ENCODE measurements around the gene KRT40. TPM values are rescaled to one million over a fixed set of nuclear protein-coding genes. Genes with fewer than 3 reads are reported as not detected.

Gene KRT40
- polyA plus RNA-seq, 3 donors = not detected

DNA sequence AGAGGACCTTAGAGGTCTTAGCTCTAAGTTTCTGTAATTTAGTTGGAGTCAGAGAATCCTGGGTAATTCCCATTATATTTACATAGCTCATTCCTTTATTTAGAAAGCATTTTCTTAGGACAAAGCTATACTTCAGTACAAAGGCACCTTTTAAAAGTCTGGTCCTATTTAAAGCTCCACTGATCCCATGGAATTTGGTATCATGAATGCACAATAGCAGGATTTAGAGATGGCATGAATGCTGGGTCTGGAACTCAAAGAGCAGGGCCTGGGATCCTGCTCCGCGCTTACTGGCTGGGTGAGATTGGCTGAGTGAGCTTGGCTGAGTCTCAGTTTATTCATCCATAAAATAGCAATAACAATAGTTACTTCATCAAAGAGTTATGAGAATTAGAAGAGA, 51.5 kb downstream of the KRT40 start:
- DNase-seq (ENCODE audit: extremely low read depth in 1 of 11, low read depth in 9 of 11, low spot score in 4 of 11) = peak in 1 of 11 donors; percentile 43

DNA sequence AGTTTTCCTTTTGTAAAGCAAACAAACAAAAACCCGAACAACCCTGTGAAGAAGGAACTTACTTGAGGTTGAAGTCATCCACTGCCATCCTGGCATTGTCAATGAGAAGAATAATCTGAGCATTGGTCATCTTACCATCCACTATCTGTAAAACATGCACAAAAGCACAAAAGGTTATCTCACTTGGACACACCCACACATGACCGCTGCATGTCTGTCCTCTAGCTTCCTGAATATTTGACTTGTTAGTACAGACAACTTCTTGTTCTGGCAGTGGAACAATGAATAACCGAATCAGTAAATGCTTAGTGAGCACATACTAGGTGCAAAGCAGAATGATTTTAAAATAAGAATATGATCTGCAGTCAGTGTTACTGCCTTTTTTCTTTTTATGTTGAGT, 52.8 kb downstream of the KRT40 start:
- DNase-seq (ENCODE audit: extremely low read depth in 1 of 11, low read depth in 9 of 11, low spot score in 4 of 11) = no peak

Other genes with a start within 250 kb of the KRT40 start
- under 1 TPM in 1 of 3 donors, not detected in 2; 0.09 TPM for gene KRT25, start 229.0 kb downstream of the KRT40 start, polyA plus RNA-seq (ENCODE audit: insufficient read length in 3 of 3)
- gene KRT26, start 212.1 kb downstream of the KRT40 start, polyA plus RNA-seq (ENCODE audit: insufficient read length in 3 of 3) = not detected
- not detected for gene KRT27, start 201.8 kb downstream of the KRT40 start, polyA plus RNA-seq (ENCODE audit: insufficient read length in 3 of 3)
- gene KRT28, start 184.4 kb downstream of the KRT40 start, polyA plus RNA-seq (ENCODE audit: insufficient read length in 3 of 3) = not detected
- 10 to 100 TPM; 47.1 to 49.5 (median 48.5) TPM for gene KRT10, start 161.7 kb downstream of the KRT40 start, polyA plus RNA-seq (ENCODE audit: insufficient read length in 3 of 3)
- not detected for gene KRT12, start 117.1 kb downstream of the KRT40 start, polyA plus RNA-seq (ENCODE audit: insufficient read length in 3 of 3)
- gene KRT20, start 99.1 kb downstream of the KRT40 start, polyA plus RNA-seq (ENCODE audit: insufficient read length in 3 of 3) = under 1 TPM in 2 of 3 donors, not detected in 1; 0.11 to 0.19 TPM
- 1 to 10 TPM in 1 of 3 donors, under 1 TPM in 2; 0.80 to 1.4 (median 0.94) TPM for gene KRT23, start 46.7 kb downstream of the KRT40 start, polyA plus RNA-seq (ENCODE audit: insufficient read length in 3 of 3)
- not detected for gene KRT39, start 17.4 kb downstream of the KRT40 start, polyA plus RNA-seq (ENCODE audit: insufficient read length in 3 of 3)
- gene KRTAP3-3, start 9.8 kb upstream of the KRT40 start, polyA plus RNA-seq (ENCODE audit: insufficient read length in 3 of 3) = not detected
- gene KRTAP3-2, start 15.6 kb upstream of the KRT40 start, polyA plus RNA-seq (ENCODE audit: insufficient read length in 3 of 3) = not detected
- not detected for gene KRTAP3-1, start 24.8 kb upstream of the KRT40 start, polyA plus RNA-seq (ENCODE audit: insufficient read length in 3 of 3)
- gene KRTAP1-5, start 42.9 kb upstream of the KRT40 start, polyA plus RNA-seq (ENCODE audit: insufficient read length in 3 of 3) = not detected
- not detected for gene KRTAP1-4, start 45.9 kb upstream of the KRT40 start, polyA plus RNA-seq (ENCODE audit: insufficient read length in 3 of 3)
- not detected for gene KRTAP1-3, start 50.5 kb upstream of the KRT40 start, polyA plus RNA-seq (ENCODE audit: insufficient read length in 3 of 3)
- not detected for gene KRTAP1-1, start 57.1 kb upstream of the KRT40 start, polyA plus RNA-seq (ENCODE audit: insufficient read length in 3 of 3)
- gene KRTAP2-1, start 63.0 kb upstream of the KRT40 start, polyA plus RNA-seq (ENCODE audit: insufficient read length in 3 of 3) = not detected
- gene KRTAP2-2, start 70.9 kb upstream of the KRT40 start, polyA plus RNA-seq (ENCODE audit: insufficient read length in 3 of 3) = not detected
- gene KRTAP2-3, start 75.8 kb upstream of the KRT40 start, polyA plus RNA-seq (ENCODE audit: insufficient read length in 3 of 3) = not detected
- gene KRTAP2-4, start 81.6 kb upstream of the KRT40 start, polyA plus RNA-seq (ENCODE audit: insufficient read length in 3 of 3) = not detected
- not detected for gene KRTAP4-7, start 99.8 kb upstream of the KRT40 start, polyA plus RNA-seq (ENCODE audit: insufficient read length in 3 of 3)
- not detected for gene KRTAP4-8, start 113.8 kb upstream of the KRT40 start, polyA plus RNA-seq (ENCODE audit: insufficient read length in 3 of 3)
- gene KRTAP4-16, start 117.9 kb upstream of the KRT40 start, polyA plus RNA-seq (ENCODE audit: insufficient read length in 3 of 3) = not detected
- not detected for gene KRTAP4-9, start 121.1 kb upstream of the KRT40 start, polyA plus RNA-seq (ENCODE audit: insufficient read length in 3 of 3)
- not detected for gene KRTAP4-11, start 134.0 kb upstream of the KRT40 start, polyA plus RNA-seq (ENCODE audit: insufficient read length in 3 of 3)
- gene KRTAP4-12, start 139.9 kb upstream of the KRT40 start, polyA plus RNA-seq (ENCODE audit: insufficient read length in 3 of 3) = not detected
- gene KRTAP4-6, start 156.2 kb upstream of the KRT40 start, polyA plus RNA-seq (ENCODE audit: insufficient read length in 3 of 3) = not detected
- not detected for gene KRTAP4-5, start 165.5 kb upstream of the KRT40 start, polyA plus RNA-seq (ENCODE audit: insufficient read length in 3 of 3)
- not detected for gene KRTAP4-4, start 176.4 kb upstream of the KRT40 start, polyA plus RNA-seq (ENCODE audit: insufficient read length in 3 of 3)
- not detected for gene KRTAP4-3, start 183.9 kb upstream of the KRT40 start, polyA plus RNA-seq (ENCODE audit: insufficient read length in 3 of 3)
- not detected for gene KRTAP4-2, start 193.9 kb upstream of the KRT40 start, polyA plus RNA-seq (ENCODE audit: insufficient read length in 3 of 3)
- gene KRTAP4-1, start 200.6 kb upstream of the KRT40 start, polyA plus RNA-seq (ENCODE audit: insufficient read length in 3 of 3) = not detected
- not detected for gene KRTAP9-1, start 205.6 kb upstream of the KRT40 start, polyA plus RNA-seq (ENCODE audit: insufficient read length in 3 of 3)
- gene KRTAP9-2, start 242.3 kb upstream of the KRT40 start, polyA plus RNA-seq (ENCODE audit: insufficient read length in 3 of 3) = not detected
- gene KRTAP9-3, start 248.1 kb upstream of the KRT40 start, polyA plus RNA-seq (ENCODE audit: insufficient read length in 3 of 3) = not detected

Measured in renal cortex interstitium (tissue), 11 donors.